Suppressor macrophage treated with lipopolysaccharide for 4 hours (primary cell): ENCODE measurements around the gene CFAP97D1.
"Not testable (repeated sequence)": the region's sequence is repeated elsewhere in the genome, so short reads cannot be mapped to it uniquely, and the experiment has no call there.

Experiments
- DNase-seq: peaks from one replicate; pipeline ENCODE4 v3.0.0-alpha.2; 2020

CFAP97D1 gene

GRCh38 chr17:43768943-43769342 lies 11.3 kb upstream of the CFAP97D1 start:
- DNase-seq = no peak

- DNase-seq = no peak
These were observed 10.8 kb upstream of the CFAP97D1 start for GRCh38 chr17:43769426-43769825.

GRCh38 chr17:43769859-43770258 lies 10.4 kb upstream of the CFAP97D1 start:
- no peak for DNase-seq

GRCh38 chr17:43770957-43771356 lies 9.3 kb upstream of the CFAP97D1 start:
- DNase-seq = no peak

- DNase-seq = no peak
These were observed 8.8 kb upstream of the CFAP97D1 start for GRCh38 chr17:43771463-43771862.

- DNase-seq = peak; percentile 60
These were observed 7.2 kb upstream of the CFAP97D1 start for GRCh38 chr17:43772877-43773648.

GRCh38 chr17:43774304-43775250 lies 5.7 kb upstream of the CFAP97D1 start:
- DNase-seq = no peak

GRCh38 chr17:43778337-43779144 lies 1.7 kb upstream of the CFAP97D1 start, which contains the start of gene DUSP3:
Gene DUSP3, minus strand, starts transcription at chr17:43778977. Its CDS starts 53 bp downstream, at chr17:43778924.
- peak; percentile 92 for DNase-seq

GRCh38 chr17:43779145-43780125 lies 800 bp upstream of the CFAP97D1 start:
- DNase-seq = peak; percentile 49

GRCh38 chr17:43782913-43783680 lies 2.9 kb downstream of the CFAP97D1 start:
- DNase-seq = peak; percentile 39

- peak; percentile 38 for DNase-seq
These were observed 3.8 kb downstream of the CFAP97D1 start for GRCh38 chr17:43784068-43784467.

GRCh38 chr17:43784628-43785101 lies 4.4 kb downstream of the CFAP97D1 start:
- peak; percentile 59 for DNase-seq

- peak; percentile 77 for DNase-seq
These were observed 7.5 kb downstream of the CFAP97D1 start for GRCh38 chr17:43787728-43788127.

- no peak for DNase-seq
These were observed 8.3 kb downstream of the CFAP97D1 start for GRCh38 chr17:43788540-43788939.

- DNase-seq = no peak
These were observed 9.2 kb downstream of the CFAP97D1 start for GRCh38 chr17:43789482-43789881.

- no peak for DNase-seq
These were observed 10.2 kb downstream of the CFAP97D1 start for GRCh38 chr17:43790311-43790940.

- no peak for DNase-seq
These were observed 11.4 kb downstream of the CFAP97D1 start for GRCh38 chr17:43791589-43791988.

- DNase-seq = not testable (repeated sequence)
These were observed 12.4 kb downstream of the CFAP97D1 start for GRCh38 chr17:43792668-43793067.

GRCh38 chr17:43798024-43798423 lies 17.8 kb downstream of the CFAP97D1 start:
- DNase-seq = not testable (repeated sequence)

- DNase-seq = no peak
These were observed 18.8 kb downstream of the CFAP97D1 start for GRCh38 chr17:43799047-43799446.
